ENCODE measurements around the gene RASGRP3.

GRCh38 chr2:33603416-33603815 is 127.0 kb downstream of the RASGRP3 start:
- TF ChIP-seq, protein P1, sequence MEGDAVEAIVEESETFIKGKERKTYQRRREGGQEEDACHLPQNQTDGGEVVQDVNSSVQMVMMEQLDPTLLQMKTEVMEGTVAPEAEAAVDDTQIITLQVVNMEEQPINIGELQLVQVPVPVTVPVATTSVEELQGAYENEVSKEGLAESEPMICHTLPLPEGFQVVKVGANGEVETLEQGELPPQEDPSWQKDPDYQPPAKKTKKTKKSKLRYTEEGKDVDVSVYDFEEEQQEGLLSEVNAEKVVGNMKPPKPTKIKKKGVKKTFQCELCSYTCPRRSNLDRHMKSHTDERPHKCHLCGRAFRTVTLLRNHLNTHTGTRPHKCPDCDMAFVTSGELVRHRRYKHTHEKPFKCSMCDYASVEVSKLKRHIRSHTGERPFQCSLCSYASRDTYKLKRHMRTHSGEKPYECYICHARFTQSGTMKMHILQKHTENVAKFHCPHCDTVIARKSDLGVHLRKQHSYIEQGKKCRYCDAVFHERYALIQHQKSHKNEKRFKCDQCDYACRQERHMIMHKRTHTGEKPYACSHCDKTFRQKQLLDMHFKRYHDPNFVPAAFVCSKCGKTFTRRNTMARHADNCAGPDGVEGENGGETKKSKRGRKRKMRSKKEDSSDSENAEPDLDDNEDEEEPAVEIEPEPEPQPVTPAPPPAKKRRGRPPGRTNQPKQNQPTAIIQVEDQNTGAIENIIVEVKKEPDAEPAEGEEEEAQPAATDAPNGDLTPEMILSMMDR (conservative IDR thresholded peaks at IDR 0.05 in 1 of 2, IDR thresholded peaks at IDR 0.05 in 1 of 2; ENCODE audit: low read depth in 1 of 2, low read length in 2 of 2) = no peak
- TF ChIP-seq EZH2 (IDR thresholded peaks at IDR 0.05; ENCODE audit: low read length, missing control alignments) = no peak

All from fibroblast of lung (primary cell).